Measurements from ENCODE around the gene SNUPN.
A peak's percentile ranks its signal among the peaks of the same experiment; 100 is the strongest.
"Not testable (repeated sequence)": the region's sequence is repeated elsewhere in the genome, so short reads cannot be mapped to it uniquely, and the experiment has no call there.

SNUPN gene

GRCh38 chr15:75561888-75562287, 63.6 kb downstream of the SNUPN start:
- Mint-ChIP-seq H3K9me3 (peaks cover 25% of the 10 kb centered on the region), H3K4me3 (no peak overlapping the region), H3K27me3 (ENCODE audit: low read depth, poor library complexity) (no peaks in the 10 kb centered on the region), H3K27ac (no peak overlapping the region), H3K36me3 (ENCODE audit: low read depth) (peaks cover 61% of the 10 kb centered on the region), H3K4me1 (peaks cover under 1% of the 10 kb centered on the region)
- TF ChIP-seq CTCF (IDR thresholded peaks at IDR 0.05) = no peak
- DNase-seq = no peak

GRCh38 chr15:75559360-75559759, 66.2 kb downstream of the SNUPN start:
- H3K27ac Mint-ChIP-seq; H3K4me3 Mint-ChIP-seq; H3K27me3 Mint-ChIP-seq (ENCODE audit: low read depth, poor library complexity); DNase-seq: not testable (repeated sequence)
- Mint-ChIP-seq H3K9me3 (peaks cover 25% of the 10 kb centered on the region), H3K36me3 (ENCODE audit: low read depth) (peaks cover 57% of the 10 kb centered on the region), H3K4me1 (peaks cover 15% of the 10 kb centered on the region)

- peaks cover 25% of the 10 kb centered on the region for H3K9me3 Mint-ChIP-seq
- peaks cover 55% of the 10 kb centered on the region for H3K36me3 Mint-ChIP-seq (ENCODE audit: low read depth)
- not testable (repeated sequence) for H3K27ac Mint-ChIP-seq; H3K27me3 Mint-ChIP-seq (ENCODE audit: low read depth, poor library complexity); H3K4me3 Mint-ChIP-seq; DNase-seq
- H3K4me1 Mint-ChIP-seq = peaks cover 15% of the 10 kb centered on the region
Measured at GRCh38 chr15:75558955-75559354, 66.6 kb downstream of the SNUPN start.

- Mint-ChIP-seq H3K4me3 (no peak overlapping the region), H3K27ac (peak overlapping the region; percentile 57), H3K9me3 (peaks cover 12% of the 10 kb centered on the region), H3K4me1 (peaks cover 15% of the 10 kb centered on the region), H3K27me3 (ENCODE audit: low read depth, poor library complexity) (no peaks in the 10 kb centered on the region), H3K36me3 (ENCODE audit: low read depth) (peaks cover 27% of the 10 kb centered on the region)
- no peak for TF ChIP-seq CTCF (IDR thresholded peaks at IDR 0.05)
- DNase-seq = peak; percentile 8
Measured at GRCh38 chr15:75554717-75555116, 70.8 kb downstream of the SNUPN start.

- no peak for DNase-seq
- H3K27me3 Mint-ChIP-seq (ENCODE audit: low read depth, poor library complexity) = no peaks in the 10 kb centered on the region
- H3K9me3 Mint-ChIP-seq = peaks cover 11% of the 10 kb centered on the region
- peaks cover 26% of the 10 kb centered on the region for H3K36me3 Mint-ChIP-seq (ENCODE audit: low read depth)
- peaks cover 15% of the 10 kb centered on the region for H3K4me1 Mint-ChIP-seq
- H3K4me3 Mint-ChIP-seq = no peak overlapping the region
- TF ChIP-seq CTCF (IDR thresholded peaks at IDR 0.05) = no peak
- peak overlapping the region; percentile 57 for H3K27ac Mint-ChIP-seq
Measured at GRCh38 chr15:75553659-75554058, 71.9 kb downstream of the SNUPN start.

- no peak overlapping the region for H3K27ac Mint-ChIP-seq
- no peak for TF ChIP-seq CTCF (IDR thresholded peaks at IDR 0.05)
- DNase-seq = no peak
- peaks cover 15% of the 10 kb centered on the region for H3K36me3 Mint-ChIP-seq (ENCODE audit: low read depth)
- H3K9me3 Mint-ChIP-seq = peaks cover 5% of the 10 kb centered on the region
- peaks cover 10% of the 10 kb centered on the region for H3K4me1 Mint-ChIP-seq
- no peak overlapping the region for H3K4me3 Mint-ChIP-seq
- H3K27me3 Mint-ChIP-seq (ENCODE audit: low read depth, poor library complexity) = no peaks in the 10 kb centered on the region
Measured at GRCh38 chr15:75551091-75551490, 74.4 kb downstream of the SNUPN start.
